ENCODE data around the gene WDR72.

- TF ChIP-seq NFRKB (IDR thresholded peaks at IDR 0.05) (no peak), SUZ12 (IDR thresholded peaks at IDR 0.05) (no peak), HDGF (IDR thresholded peaks at IDR 0.05; ENCODE audit: borderline replicate concordance) (no peak), FOXA1 (IDR thresholded peaks at IDR 0.05) (no peak), ZNF384 (IDR thresholded peaks at IDR 0.05) (no peak), FOXM1 (IDR thresholded peaks at IDR 0.05; ENCODE audit: borderline replicate concordance) (no peak), L3MBTL2 (conservative IDR thresholded peaks at IDR 0.05) (no peak), TARDBP (IDR thresholded peaks at IDR 0.05) (no peak), BHLHE40 (IDR thresholded peaks at IDR 0.05; ENCODE audit: borderline replicate concordance) (no peak), SP1 (IDR thresholded peaks at IDR 0.05) (no peak), FOXK2 (IDR thresholded peaks at IDR 0.05) (no peak), CTBP1 (IDR thresholded peaks at IDR 0.05; ENCODE audit: borderline replicate concordance) (no peak), ELF4 (IDR thresholded peaks at IDR 0.05) (no peak)
- TF ChIP-seq, protein P1, sequence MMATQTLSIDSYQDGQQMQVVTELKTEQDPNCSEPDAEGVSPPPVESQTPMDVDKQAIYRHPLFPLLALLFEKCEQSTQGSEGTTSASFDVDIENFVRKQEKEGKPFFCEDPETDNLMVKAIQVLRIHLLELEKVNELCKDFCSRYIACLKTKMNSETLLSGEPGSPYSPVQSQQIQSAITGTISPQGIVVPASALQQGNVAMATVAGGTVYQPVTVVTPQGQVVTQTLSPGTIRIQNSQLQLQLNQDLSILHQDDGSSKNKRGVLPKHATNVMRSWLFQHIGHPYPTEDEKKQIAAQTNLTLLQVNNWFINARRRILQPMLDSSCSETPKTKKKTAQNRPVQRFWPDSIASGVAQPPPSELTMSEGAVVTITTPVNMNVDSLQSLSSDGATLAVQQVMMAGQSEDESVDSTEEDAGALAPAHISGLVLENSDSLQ (IDR thresholded peaks at IDR 0.05), result 0 out of 2 replicates have a peak, but pooled peaks have one; percentile 5
These were observed 114.8 kb downstream of the WDR72 start for GRCh38 chr15:53644660-53645059.
